ENCODE data around the gene CETP. TPM values are rescaled to one million over a fixed set of nuclear protein-coding genes. Genes with fewer than 3 reads are reported as not detected.

Gene CETP
- total and polyA plus RNA-seq, 4 donors, result 3.3 to 24.0 (median 6.3) TPM

- H3K9ac ChIP-seq (ENCODE audit: low read depth in 1 of 2, low read length in 2 of 2), result peak overlapping the region in 1 of 2 donors; percentile 44
- H3K36me3 ChIP-seq (ENCODE audit: control insufficient read depth in 4 of 4, insufficient read depth in 3 of 4, low read depth in 1 of 4, low read length in 3 of 4), result no peaks in the 10 kb centered on the region
- 52% methylated on average over 30 of the region's 30 CpGs for WGBS
- TF ChIP-seq JUND (IDR thresholded peaks at IDR 0.05) (peak in 1 of 2 donors; percentile 56), FOXA1 (IDR thresholded peaks at IDR 0.05) (no peak), RAD21 (IDR thresholded peaks at IDR 0.05) (peak; percentile 70 to 86), GABPA (IDR thresholded peaks at IDR 0.05 in 1 of 2, conservative IDR thresholded peaks at IDR 0.05 in 1 of 2) (no peak), CTCF (IDR thresholded peaks at IDR 0.05; ENCODE audit: low read depth, low read length, missing input control) (peak; percentile 65), HNF4G (IDR thresholded peaks at IDR 0.05) (no peak), NR2F2 (IDR thresholded peaks at IDR 0.05) (peak; percentile 69), ZBTB33 (IDR thresholded peaks at IDR 0.05) (no peak), RXRA (IDR thresholded peaks at IDR 0.05) (peak; percentile 70 to 79), YY1 (IDR thresholded peaks at IDR 0.05) (peak; percentile 30), HNF4A (conservative IDR thresholded peaks at IDR 0.05) (peak; percentile 46 to 52), ATF3 (IDR thresholded peaks at IDR 0.05) (peak; percentile 42), EGR1 (IDR thresholded peaks at IDR 0.05; ENCODE audit: low read depth in 2 of 2) (no peak), SP1 (IDR thresholded peaks at IDR 0.05) (peak; percentile 42), FOXA2 (IDR thresholded peaks at IDR 0.05) (no peak), MAX (IDR thresholded peaks at IDR 0.05) (no peak), REST (IDR thresholded peaks at IDR 0.05) (no peak), TAF1 (conservative IDR thresholded peaks at IDR 0.05) (no peak)
- peak; percentile 96 for DNase-seq (ENCODE audit: low spot score)
- H3K9me3 ChIP-seq (ENCODE audit: control insufficient read depth in 4 of 4, low read length in 3 of 4), result no peaks in the 10 kb centered on the region
- peak overlapping the region; percentile 6 to 62 for H3K27ac ChIP-seq (ENCODE audit: low read depth in 1 of 2, low read length in 2 of 2)
- H3K4me3 ChIP-seq (ENCODE audit: low read depth in 1 of 3, low read length in 3 of 3), result no peak overlapping the region
- peaks cover 0 to 18% (median 5%) of the 10 kb centered on the region in 4 donors for H3K4me1 ChIP-seq (ENCODE audit: control insufficient read depth in 4 of 4, insufficient read depth in 4 of 4, low read length in 3 of 4)
- no peaks in the 10 kb centered on the region for H3K27me3 ChIP-seq (ENCODE audit: control insufficient read depth in 4 of 4, insufficient read depth in 4 of 4, low read length in 3 of 4)
Observed at GRCh38 chr16:56964243-56965148, 2.7 kb downstream of the CETP start.

Data from liver (tissue), 9 donors.